NT2/D1 (cell line): ENCODE data around the gene CDC23.

Experiments
- SUZ12 ChIP-seq: IDR thresholded peaks from 2 replicates; pipeline ENCODE4 v1.6.1; 2011; ENCODE audit not compliant: insufficient read length, insufficient read depth; ENCODE audit errors: extremely low read depth
- YY1 ChIP-seq: IDR thresholded peaks from 2 replicates; pipeline ENCODE4 v1.6.1; 2011; ENCODE audit not compliant: insufficient read length, insufficient read depth
- ZNF274 ChIP-seq: IDR thresholded peaks from 2 replicates; pipeline ENCODE4 v1.6.1; 2011; ENCODE audit warnings: mild to moderate bottlenecking, low read depth, low read length

DNA sequence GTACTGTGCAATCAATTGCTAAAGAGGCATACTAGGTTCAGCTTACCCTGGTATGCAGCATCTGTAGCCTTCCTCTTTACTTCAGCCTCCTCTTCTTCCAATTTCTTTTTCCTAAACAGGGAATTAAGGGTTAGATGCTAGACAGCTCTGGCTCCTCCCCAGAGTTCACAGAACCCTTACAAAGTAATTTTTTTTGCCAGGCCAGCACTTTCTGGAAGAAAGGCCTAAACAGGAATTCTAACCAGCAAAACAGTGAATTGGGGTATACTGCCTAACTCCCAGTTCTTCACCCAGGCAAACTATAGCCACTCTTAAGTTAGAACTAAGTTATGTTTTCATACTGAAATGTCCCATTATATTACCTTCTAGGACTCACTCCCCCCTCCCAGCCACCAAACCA, 42.8 kb downstream of the CDC23 start:
- no peak for TF ChIP-seq ZNF274
- TF ChIP-seq YY1: no peak
- TF ChIP-seq SUZ12: no peak
